T-helper 1 cell treated with Interleukin-12 subunit alpha and Interleukin-12 subunit beta and Interleukin-4 antibody, amounts not matched to agents 30 μg/mL and 1 μg/mL, for 36 hours (primary cell): ENCODE data around the gene CEL.

Source experiments
- H3K27ac Mint-ChIP-seq: one replicate; pipeline ENCODE4 v1.8.0; 2021; ENCODE audit warnings: mild to moderate bottlenecking, mixed read lengths
- H3K27me3 Mint-ChIP-seq: one replicate; pipeline ENCODE4 v1.8.0; 2021; ENCODE audit warnings: low read depth, mixed read lengths
- H3K36me3 Mint-ChIP-seq: one replicate; pipeline ENCODE4 v1.8.0; 2021; ENCODE audit warnings: low read depth, mixed read lengths
- H3K4me1 Mint-ChIP-seq: one replicate; pipeline ENCODE4 v1.8.0; 2021; ENCODE audit warnings: low read depth, mixed read lengths
- H3K4me3 Mint-ChIP-seq: one replicate; pipeline ENCODE4 v1.8.0; 2021; ENCODE audit warnings: mild to moderate bottlenecking, moderate library complexity, mixed read lengths
- H3K9me3 Mint-ChIP-seq: one replicate; pipeline ENCODE4 v1.8.0; 2021; ENCODE audit warnings: mixed read lengths

CEL gene

DNA sequence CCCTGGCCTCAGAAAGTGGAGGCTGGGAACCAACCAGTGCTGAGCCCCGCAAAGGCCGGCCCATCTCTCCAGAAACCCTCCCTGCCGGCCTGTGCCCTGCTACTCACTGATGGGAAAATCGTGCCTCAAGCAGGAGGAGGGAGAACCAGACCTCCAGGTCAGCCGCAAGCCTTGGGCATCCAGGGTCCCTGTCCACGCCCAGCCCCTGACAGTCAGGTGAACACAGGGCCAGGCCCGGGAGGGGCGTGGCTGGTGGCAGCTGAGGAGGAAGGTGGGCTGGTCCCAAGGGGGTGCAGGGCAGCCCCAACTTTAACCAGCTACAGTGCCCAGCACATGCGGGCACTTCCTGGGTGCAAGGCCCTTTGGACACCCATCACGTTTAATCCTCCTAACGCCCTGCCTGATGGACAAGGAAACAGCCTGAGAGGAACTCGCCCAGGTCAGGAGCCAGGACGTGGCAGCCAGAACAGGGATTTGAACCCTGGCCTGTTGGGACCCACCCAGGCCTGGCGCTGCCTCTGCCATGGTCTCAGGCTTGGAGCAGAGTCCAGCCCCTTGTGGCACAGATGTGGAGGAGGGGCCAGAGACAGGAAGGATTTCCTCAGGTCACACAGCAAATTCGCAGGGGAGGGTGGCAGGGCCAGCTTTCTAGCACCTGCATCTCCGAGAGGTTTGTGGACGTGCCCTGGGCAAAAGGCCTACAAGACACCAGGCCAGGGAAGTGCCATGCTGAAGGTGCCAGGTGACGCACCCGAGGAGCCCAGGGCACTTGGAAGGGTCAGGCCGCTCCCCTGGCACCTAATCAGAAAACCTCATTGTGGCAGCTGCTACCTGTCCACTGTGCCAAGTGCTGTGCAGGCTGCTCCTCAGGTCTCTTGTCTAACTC lies 54.8 kb downstream of the CEL start:
- Mint-ChIP-seq H3K4me3 (no peak overlapping the region), H3K27ac (peak overlapping the region; percentile 20), H3K27me3 (no peaks in the 10 kb centered on the region), H3K36me3 (peaks cover 4% of the 10 kb centered on the region), H3K9me3 (no peaks in the 10 kb centered on the region), H3K4me1 (peaks cover 50% of the 10 kb centered on the region)

GRCh38 chr9:133117271-133118178 lies 55.7 kb downstream of the CEL start:
- Mint-ChIP-seq H3K4me1 (peaks cover 56% of the 10 kb centered on the region), H3K36me3 (peaks cover 3% of the 10 kb centered on the region), H3K9me3 (no peaks in the 10 kb centered on the region), H3K27ac (peak overlapping the region; percentile 43), H3K4me3 (no peak overlapping the region), H3K27me3 (no peaks in the 10 kb centered on the region)

GRCh38 chr9:133118179-133118520 lies 56.4 kb downstream of the CEL start:
- H3K9me3 Mint-ChIP-seq, result no peaks in the 10 kb centered on the region
- H3K27ac Mint-ChIP-seq, result peak overlapping the region; percentile 43
- no peaks in the 10 kb centered on the region for H3K27me3 Mint-ChIP-seq
- peaks cover 3% of the 10 kb centered on the region for H3K36me3 Mint-ChIP-seq
- H3K4me3 Mint-ChIP-seq, result no peak overlapping the region
- peaks cover 57% of the 10 kb centered on the region for H3K4me1 Mint-ChIP-seq

DNA sequence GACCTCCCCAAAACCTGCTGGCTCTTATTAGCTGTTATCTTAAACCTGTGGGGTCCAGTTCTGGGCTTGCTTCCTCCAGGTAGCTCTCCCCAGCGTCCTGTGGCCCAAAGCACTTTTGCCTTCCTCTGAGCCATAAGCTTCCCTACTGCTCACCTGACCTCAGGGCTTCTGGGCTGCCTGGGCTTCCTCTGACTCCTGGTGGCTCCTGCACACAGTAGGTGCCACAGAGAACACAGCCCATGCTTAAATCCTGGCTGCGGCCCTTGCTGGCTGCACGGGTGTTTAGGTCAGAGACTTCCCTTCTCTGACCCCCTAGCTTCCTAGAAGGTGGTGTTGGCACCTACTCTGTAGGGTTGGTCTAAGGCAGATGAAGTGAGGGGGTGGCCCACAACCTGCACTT lies 56.8 kb downstream of the CEL start:
- H3K9me3 Mint-ChIP-seq, result no peaks in the 10 kb centered on the region
- H3K36me3 Mint-ChIP-seq, result peaks cover 3% of the 10 kb centered on the region
- peak overlapping the region; percentile 71 for H3K4me3 Mint-ChIP-seq
- H3K4me1 Mint-ChIP-seq, result peaks cover 57% of the 10 kb centered on the region
- H3K27ac Mint-ChIP-seq, result peak overlapping the region; percentile 71
- H3K27me3 Mint-ChIP-seq, result no peaks in the 10 kb centered on the region

DNA sequence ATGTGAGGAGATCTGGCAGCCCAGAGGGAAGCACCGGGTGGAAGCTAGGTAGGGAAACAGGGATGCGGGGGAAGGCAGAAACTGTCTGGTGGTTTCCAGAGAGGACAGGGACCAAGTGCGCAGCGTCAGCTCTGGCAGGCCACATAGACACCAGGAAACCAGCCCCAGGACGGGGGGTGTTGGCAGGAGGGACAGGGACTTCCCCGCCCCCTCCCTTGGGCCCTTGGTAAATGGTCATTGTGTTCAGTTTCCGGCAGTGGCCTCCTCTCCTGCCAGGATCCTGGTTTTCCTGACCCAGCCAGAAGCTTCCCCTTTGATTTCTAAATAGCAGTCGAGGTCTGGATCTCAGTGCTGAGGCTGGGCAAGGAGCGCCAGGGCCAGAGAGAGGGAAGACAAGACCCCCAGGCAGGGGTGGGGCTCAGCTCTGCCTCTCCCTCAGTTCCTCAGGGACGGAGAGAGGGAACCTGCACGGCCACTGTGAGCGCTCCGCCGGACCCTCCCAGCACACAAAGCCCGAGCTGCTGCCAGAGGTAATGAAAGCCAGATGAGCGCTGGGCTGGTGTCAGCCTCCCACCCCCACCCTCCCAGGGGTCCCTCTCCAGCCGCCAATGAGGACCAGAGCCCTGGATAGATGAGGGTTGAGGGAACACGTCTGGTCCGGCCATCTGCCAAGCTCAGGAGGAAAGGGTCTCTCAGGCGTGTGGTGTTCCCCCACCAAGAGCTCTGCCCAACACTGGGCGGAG lies 57.5 kb downstream of the CEL start:
- H3K36me3 Mint-ChIP-seq, result peaks cover 8% of the 10 kb centered on the region
- no peaks in the 10 kb centered on the region for H3K9me3 Mint-ChIP-seq
- H3K4me3 Mint-ChIP-seq, result peak overlapping the region; percentile 80
- H3K27me3 Mint-ChIP-seq, result no peaks in the 10 kb centered on the region
- peak overlapping the region; percentile 71 for H3K27ac Mint-ChIP-seq
- H3K4me1 Mint-ChIP-seq, result peaks cover 61% of the 10 kb centered on the region

- Mint-ChIP-seq H3K27ac (peak overlapping the region; percentile 56), H3K4me3 (peak overlapping the region; percentile 80), H3K4me1 (peaks cover 61% of the 10 kb centered on the region), H3K27me3 (no peaks in the 10 kb centered on the region), H3K9me3 (no peaks in the 10 kb centered on the region), H3K36me3 (peaks cover 9% of the 10 kb centered on the region)
These were observed 58.2 kb downstream of the CEL start for GRCh38 chr9:133119846-133120500.

DNA sequence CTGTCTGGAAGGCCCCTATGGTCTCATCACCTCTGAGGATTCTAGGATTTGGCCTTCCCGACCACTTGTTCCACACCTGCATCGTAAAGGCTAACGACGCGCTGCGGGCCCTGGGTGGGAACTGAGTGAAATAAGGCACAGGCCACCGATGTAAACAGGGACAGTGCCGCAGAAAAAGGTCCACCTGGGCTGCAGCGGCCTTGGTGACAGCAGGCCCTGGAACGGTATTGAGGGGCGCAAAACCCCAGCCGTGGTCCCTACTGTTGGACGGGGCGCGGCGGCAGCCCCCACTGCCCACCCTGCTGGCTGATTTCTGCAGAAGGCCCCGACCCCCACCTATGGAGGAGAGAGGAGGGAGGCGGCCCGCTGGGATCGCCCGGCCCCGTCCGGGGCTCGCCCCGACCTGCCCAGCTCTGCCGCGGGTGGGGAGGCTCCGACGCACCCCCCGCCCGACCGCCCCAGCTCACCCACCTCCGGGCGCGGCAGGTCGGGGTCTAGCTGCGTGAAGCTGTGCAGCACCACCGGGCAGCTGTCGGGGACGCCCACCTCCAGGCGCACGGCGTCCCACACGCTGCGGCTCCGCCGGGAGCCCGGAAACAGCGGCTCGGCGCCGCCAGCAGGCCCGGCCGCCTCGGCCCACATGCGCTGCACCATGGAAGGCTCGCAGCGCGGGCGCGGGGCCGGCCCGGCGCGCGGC lies 58.9 kb downstream of the CEL start:
- no peaks in the 10 kb centered on the region for H3K27me3 Mint-ChIP-seq

More for the DNA sequence above, 58.9 kb downstream of the CEL start:
- H3K4me1 Mint-ChIP-seq, result peaks cover 58% of the 10 kb centered on the region
- H3K9me3 Mint-ChIP-seq, result no peaks in the 10 kb centered on the region
- H3K36me3 Mint-ChIP-seq, result peaks cover 9% of the 10 kb centered on the region
- peak overlapping the region; percentile 80 for H3K4me3 Mint-ChIP-seq
- H3K27ac Mint-ChIP-seq, result peak overlapping the region; percentile 75
